Stimulated activated naive CD8-positive, alpha-beta T cell treated with anti-CD3 and anti-CD28 coated beads, Interleukin-15, Interleukin-2, amounts not matched to agents 100 U/mL and 50 U/mL, for 24 hours (primary cell): Measurements from ENCODE around the gene CUEDC1.

Experiments
- ATAC-seq: fragments of 150-1000 bp; cut with Tn5 transposase; one replicate; pipeline ENCODE4 v1.10.0; 2021
- DNase-seq: peaks from one replicate; pipeline ENCODE4 v3.0.0; 2021

CUEDC1 gene

DNA sequence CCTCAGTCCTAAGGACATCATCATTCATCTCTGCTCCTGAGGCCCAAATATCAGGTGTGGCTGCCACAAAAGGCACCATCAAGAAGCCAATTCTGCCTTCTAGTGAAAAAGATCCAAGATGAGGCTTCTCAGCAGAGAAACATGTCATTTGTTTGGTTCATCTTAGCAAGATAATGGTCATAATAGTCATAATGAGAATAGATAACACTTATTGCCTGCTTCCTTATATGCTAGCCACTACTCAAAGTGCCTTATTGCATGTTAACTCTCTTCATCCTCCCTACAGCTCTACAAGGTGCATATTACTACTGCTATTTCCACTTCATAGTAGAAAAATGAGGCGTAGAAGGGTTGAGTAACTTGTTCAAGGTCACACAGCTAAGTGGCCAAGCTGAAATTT is 60.4 kb downstream of the CUEDC1 start:
- DNase-seq (no peak), ATAC-seq (no peak)

DNA sequence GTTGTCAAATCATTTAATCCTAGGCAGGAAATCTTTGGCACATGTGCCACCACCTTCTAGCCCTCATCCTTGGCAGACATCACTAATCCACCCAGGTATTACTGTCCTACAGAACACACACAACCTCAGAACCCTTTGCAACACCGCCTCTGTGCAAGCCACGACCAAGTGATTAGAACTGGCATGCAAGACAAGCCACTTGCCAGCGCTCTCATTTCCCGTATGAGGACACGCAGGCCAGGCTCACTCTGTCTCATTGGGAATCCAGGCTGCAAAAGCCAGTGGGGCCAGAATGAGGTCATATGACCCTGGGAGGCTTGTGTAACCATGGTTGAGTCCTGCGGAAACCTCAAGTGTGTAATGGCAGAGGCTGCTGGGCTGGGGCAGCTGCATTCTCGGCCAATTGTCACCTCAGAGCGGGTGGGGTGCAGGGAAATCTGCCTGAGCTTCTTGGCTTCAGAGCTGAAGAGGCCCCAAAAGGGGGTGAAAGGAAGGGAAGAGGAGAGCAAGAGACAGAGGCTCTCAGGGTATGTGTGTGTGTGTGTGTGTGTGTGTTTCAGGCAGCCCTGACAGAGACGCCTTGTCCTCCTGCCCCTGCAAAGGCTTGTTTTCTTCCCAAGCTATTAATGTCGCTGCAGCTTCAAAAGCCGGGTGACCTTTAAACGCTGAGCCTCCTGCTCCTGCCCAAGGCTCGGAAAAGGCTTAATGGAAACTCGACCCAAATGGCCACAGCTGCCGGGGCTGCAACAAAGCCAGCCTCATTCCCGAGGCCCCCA is 62.2 kb downstream of the CUEDC1 start:
- DNase-seq = no peak
- no peak for ATAC-seq

DNA sequence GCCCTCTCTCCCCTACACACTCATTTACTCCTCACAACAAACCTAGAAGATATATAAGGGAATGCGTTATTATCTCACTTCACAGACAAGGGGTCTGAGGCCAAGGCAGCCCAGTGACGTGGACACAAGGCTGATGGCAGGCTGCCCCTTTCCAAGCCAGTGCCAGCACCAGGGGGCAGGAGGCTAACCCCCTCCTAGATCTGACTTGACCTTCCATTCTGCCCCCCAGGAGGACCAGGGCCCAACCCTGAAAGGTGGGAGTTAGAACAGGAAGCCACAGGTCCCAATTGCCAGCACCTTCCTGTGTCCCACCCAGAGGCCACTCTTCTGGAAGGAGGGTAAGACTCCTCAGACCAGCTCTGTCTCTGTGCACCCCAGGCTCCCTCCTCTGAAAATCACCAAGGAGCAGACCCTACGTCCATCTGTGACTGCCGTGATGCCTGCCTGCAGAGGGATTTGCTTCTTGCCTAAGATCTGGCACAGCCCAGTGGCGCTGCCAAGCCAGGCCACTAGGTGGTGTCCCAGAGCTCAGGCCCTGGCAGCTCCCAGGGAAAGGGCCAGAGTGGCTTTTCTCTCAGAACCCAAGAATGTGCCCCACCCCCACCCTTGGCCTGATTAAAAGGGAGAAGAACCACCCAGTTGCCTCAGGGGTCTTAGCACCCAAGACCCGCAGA is 62.9 kb downstream of the CUEDC1 start:
- DNase-seq (peak; percentile 88), ATAC-seq (peak; percentile 78)

DNA sequence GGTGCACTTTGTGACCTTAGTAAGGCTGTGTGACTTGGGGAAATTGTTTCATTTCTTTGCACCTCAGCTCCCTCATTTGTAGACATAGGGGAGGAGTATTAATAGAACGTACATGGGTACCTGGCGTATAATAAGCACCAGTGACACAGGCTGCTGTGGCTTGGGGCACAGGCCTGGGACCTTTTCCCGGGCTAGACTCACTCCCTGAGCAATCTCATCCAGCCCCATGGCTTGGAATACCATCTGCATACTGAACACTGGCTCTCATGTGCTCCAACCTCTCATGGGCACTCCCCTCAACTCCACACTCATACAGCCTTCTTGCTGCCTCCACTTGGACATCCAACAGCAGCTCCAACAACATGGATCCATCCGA is 64.4 kb downstream of the CUEDC1 start:
- DNase-seq = no peak
- no peak for ATAC-seq

DNA sequence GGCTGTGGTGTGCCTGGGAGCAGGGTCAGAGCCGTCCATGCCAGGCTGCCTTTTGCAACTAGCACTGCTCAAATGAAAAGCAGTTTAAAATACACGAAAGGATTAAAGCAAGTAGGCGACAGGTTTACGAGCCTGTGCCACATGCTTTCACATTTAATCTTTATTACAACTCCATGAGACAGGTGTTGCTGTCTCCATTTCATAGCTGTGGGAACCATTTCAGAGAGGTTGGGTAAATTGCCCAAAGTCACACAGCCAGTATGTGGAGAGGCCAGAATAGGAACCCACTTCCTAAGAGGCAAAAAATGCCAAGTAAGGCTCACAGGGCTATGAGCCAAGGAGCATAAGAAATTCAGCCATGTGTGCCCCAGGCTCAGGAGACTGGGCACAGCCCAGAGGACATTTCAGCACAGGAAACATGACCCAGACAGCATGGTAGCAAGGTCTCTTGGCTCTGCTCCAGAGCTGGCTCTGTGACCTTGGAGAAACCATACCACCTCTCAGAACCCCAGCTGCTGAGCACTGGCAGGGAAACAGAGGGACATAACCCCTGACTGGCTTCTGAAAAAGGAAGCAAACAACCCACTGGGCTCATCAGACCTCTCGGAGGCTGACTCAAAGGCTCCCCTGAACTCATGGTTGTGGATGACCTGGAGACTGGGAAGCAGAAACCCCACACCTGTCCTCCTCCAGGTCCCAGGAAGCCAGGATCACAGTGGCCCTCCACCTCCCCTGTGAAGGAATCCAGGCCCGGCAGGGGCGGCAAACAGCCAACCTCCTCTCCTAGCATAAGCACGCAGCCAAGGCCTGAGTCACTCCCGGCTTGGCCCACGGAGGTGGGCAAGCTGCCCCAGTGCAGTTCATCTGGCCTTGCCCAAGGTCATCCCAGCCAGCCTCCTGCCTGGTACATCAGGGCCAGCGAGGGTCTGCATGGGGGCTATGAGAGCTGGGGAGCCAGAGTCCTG is 65.0 kb downstream of the CUEDC1 start:
- DNase-seq (no peak), ATAC-seq (no peak)

DNA sequence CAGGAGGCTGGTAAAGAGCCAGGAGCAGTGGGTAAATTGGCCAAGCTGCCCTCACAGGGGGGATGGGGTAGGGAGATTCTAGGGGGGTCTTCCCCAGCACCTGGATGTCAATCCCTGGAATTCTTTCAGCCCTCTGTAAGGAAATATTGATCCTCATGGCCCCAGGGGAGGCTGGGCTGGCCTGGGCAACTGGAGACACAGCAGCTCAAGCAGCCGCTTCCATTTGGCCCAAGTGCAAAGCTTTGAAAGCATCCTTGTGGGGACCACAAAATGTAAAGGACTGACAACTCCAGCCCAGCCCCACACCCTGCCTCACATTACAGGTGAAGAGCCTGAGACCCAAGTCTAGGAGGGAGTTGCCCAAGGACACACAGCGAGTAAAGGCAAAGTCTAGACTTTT is 66.0 kb downstream of the CUEDC1 start:
- no peak for DNase-seq
- no peak for ATAC-seq

DNA sequence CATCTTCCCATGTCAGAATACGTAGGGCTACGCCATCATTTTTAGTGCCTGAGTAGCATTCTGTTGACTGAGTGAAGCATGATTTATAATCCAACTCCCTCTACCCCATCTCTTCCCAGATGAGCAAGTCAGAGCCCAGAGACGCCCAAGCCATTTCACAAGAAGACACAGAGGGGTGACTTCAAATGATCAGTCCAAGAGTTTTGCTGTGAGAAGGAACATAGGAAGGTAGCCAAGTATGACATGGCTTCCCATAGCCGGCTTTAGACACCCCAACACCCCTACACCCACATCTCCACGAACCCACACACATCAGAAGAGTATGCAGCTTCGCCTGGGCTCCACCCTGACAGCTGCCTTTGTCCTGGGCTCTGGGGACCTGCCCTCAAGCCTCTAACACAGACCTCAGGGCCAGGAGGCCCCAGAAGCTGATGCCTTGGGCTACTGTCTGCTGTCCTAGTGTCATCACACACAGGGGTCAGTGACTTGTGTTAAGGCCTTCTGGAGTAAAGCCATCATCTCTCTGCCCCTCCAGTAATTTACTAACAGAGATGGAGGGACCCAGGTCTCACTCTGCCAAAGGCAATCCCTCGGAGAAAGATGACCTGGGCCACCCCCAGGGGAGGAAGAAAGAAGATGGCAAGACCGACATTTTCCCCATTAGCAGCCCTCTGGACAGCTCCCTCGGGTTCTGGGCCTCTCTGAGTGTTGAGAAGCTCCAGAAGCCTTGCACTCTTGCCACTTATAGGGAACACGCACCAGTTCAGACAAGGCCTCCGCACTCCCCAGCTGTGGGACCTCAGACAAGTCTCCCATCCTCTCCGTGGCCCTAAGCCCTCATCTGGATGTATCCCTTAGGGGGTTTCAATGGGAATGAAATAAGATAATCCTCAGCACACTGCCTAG is 66.6 kb downstream of the CUEDC1 start:
- ATAC-seq (no peak), DNase-seq (no peak)

DNA sequence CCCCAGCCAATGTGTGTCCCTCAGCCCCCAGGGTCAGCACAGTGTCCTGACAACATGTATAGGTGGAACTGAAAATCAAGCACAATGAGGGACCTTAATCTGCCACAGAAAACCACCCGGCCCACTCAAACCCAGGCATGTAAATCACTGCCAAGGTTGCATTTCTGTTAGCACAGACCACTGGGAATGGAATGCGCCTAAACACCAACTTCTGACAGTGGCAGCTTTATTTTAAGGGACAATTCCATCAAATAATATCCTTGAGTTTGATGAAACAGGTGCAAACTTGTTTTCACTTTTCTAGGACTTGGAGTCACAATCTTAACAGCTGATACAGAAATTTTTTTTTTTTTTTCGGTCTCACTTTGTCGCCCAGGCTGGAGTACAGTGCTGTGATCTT is 68.1 kb downstream of the CUEDC1 start:
- no peak for ATAC-seq
- no peak for DNase-seq

DNA sequence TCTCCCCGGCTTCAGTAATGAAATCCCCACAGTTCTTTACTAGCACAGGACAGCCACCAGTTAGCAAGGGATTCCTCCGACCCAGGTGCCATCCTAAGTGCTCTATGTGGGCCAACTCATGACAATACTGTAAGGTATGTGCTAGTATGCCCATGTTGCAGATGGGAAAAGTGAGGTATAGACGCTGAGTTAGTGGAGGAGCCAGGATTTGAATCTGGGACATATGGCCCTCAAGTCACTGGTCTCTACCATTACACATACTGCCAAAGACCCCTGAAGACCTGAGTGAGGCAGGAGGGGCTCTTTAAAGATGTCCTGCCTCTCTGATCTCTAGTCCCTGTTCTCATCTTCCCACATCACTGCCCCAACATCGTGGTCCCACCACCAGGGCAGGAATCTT is 69.2 kb downstream of the CUEDC1 start:
- no peak for ATAC-seq
- DNase-seq = no peak

DNA sequence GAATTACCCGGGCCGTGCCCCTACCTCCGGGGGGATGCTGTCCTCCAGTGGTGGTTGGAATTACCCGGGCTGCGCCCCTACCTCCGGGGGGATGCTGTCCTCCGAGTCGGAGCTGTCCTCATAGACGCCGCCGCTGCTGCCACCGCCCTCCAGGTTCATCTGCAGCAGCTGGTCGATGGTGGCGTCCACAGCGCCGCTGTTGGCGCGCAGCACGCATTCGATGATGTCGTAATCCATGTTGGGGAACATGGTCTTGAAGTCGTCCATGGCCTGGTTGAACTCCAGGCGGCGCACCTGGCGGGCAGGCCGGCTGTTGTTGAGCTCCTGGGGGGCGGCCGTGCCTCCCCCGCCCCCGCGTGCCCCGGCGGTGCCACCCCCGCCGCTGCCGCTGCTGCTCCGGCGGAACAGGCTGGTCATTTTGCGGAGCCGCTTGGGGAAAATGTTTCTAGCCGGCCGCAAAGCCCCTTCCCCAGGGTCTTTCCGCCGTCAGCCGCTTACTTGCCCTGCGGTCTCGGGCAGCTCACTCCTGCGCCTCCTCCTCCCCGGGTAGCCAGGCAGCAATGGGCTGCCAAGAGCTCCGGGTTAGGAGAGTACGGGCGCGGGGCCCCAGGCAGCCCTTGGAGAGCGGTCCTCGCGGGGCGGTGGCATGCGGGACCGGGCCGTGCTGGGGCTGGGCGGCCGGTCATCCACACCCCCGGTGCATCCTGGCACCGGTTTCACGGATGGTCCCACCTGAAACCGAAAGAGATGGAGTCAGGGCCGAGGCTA is 69.9 kb downstream of the CUEDC1 start:
- ATAC-seq = no peak
- no peak for DNase-seq

DNA sequence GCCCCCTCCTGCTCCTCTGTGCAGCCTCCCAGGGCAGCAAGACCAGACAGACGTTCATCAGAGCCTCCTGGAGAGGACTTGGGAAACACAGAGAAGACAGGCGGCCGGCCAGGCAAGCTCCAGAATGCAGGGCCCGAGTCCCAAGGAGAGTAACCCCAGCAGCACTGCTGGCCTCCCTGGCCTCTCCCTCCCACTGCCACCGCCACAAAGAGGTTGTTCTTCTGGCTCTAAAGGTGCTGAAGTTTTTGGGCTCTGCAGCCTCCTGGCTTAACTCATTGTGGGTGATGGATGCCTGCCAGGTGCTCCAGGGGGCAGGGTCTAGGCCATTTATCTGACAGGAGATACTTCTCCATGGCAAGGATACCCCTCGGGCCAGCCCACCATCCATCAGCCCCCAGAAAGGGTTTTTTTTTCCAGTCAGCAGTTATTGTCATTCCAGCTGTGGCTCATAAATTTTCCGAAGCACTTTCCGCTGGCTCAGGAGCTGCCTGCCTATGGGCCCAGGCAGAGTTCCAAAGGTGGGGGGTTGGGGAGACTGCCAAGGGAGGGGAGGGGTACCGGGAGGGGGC is 73.3 kb downstream of the CUEDC1 start:
- ATAC-seq (no peak), DNase-seq (no peak)

DNA sequence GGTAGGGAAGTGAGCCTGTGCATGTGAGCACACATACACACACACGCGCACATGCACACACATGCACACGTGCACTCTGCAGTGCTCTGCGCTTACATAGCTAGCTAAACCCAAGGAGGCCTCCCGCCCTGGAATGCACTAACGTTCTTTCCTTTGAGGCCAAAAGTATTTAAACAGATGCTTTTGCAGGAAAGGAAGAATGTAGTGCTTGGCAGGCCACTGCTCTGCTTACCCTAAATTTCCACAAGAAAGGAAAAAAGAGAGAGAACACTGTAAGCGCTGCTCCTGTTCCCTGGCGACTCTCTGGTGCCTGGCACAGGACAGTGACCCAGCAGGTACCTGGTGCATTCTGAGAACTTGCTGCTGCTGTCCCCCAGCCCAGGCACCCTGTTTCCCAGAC is 74.1 kb downstream of the CUEDC1 start:
- no peak for DNase-seq
- ATAC-seq = no peak

DNA sequence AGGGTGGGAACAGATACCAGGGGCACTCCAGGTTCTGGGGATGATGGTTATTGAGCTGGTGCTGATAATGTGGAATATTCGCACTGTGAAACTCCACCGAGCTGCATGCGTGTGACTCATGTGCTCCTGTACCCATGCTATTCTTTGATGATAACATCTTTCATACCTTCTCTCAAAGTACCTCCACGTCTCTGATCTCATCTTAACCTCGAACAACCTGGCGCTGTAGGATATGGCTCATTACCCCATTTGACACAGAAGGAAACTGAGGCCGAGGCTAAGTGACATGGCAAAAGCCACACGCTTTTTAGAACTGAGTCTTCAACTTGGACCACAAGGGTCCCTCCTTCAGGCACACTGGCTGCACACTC is 75.1 kb downstream of the CUEDC1 start:
- no peak for DNase-seq
- peak; percentile 91 for ATAC-seq

DNA sequence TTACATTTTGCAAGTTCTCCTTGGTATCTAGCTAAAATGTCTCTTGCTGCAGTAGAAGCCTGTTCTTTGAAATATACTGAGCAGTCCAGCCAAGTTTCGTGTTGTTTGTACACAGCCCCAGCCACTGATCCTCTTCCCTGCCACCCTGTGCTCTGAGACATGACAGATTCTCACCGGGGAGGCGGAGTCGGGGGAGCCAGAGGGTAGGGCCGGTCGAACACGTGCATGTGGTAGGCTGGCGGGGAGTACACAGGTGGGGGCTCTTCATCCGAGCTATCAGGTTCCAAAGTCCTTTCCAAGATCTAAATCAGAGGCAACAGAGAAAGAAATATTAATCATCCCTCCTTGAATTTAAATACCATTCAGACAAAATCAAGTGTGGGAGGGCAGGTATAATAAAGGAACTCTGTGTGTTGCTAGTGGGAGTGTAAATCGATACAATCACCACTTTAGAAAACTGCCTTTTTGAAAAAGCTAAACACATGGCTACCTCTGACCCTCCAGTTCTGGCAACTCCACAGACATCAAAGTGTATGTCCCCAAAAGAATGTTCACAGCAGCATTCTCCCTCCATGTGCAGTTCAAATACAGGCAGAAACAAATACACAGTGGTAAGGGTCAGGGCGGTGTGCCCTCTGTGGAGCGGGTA is 75.7 kb downstream of the CUEDC1 start:
- DNase-seq (no peak), ATAC-seq (peak; percentile 9)

DNA sequence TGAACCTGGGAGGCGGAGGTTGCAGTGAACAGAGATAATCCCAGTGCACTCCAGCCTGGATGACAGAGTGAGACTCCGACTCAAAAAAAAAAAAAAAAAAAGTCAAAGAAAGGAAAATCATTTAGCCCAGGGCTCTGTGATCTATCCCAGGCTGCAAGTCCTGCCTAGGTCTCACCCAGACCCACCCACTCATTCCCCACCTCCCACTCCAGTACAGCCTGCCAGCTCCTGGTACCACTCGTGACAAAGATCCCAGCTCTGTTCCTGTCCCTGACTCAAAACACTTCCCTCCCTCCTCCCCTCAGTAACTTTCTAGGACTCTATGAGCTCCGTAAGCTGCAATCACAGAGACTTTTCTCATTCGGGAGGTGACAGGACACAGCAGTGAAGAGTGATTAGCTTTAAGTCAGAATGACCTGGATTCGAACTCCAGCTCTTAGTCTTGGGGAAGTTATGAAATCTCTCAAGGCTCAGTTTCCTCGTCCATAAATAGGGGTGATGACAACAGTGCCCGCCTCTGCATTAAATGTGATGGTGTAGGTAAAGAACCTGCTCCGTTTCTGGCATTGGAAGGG is 77.3 kb downstream of the CUEDC1 start:
- DNase-seq = no peak
- ATAC-seq = no peak

DNA sequence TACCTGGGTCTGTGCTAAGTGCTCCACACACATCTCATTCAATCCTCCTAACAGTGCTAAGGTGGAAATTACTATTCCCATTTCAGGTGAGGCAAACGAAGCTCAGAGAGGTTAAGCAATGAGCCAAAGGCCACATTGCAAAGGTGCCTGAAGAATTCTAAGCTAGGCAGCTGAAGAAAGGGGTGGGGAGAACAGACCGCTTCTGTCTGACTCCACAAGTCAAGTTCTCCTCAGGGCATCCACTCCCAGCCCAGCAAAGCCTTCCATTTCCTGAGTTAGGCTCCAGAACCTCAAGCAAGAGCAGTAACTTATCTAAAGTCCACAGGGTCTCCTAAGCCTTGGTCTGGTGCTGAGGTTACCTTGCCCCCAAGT is 78.4 kb downstream of the CUEDC1 start:
- no peak for ATAC-seq
- no peak for DNase-seq

DNA sequence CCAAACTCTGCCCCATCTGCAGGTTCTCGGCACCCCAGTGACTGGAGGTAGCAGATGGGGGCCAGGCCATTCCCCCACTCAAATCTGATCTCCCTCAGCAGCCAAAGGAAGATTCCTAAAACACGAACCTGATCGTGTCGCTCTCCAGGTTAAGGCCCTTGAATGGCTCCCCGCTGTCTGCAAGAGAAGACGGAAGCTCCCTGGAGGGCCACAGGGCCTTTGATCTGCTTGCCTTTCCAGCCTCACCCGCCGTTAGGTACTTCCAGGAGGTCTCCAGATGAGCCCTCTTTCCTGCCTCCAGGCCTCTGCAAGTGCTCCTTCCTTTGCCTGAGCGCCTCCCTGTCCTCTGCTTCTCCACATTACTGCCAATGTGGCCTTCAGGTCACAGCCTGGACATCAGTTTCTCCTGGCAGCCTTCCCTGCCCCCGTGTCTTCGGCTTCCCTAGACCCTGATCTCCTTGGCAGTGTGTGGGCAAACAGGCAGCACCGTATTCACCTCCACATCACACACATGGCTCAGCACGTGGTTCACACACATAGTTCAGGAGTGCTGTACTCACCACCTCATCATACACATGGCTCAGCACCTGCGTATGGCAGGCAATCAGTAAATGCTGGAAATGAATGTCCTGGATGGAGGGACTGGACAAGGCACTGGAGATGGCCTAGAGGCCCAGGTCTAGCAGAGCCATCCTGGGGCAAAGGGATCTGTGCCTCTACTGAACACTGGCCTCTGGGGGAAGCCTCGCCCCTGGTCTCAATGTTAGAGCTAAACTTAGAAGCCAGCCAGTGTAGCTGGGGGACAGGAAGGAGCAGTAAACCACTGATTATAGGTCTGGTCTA is 79.0 kb downstream of the CUEDC1 start:
- ATAC-seq (no peak), DNase-seq (no peak)

DNA sequence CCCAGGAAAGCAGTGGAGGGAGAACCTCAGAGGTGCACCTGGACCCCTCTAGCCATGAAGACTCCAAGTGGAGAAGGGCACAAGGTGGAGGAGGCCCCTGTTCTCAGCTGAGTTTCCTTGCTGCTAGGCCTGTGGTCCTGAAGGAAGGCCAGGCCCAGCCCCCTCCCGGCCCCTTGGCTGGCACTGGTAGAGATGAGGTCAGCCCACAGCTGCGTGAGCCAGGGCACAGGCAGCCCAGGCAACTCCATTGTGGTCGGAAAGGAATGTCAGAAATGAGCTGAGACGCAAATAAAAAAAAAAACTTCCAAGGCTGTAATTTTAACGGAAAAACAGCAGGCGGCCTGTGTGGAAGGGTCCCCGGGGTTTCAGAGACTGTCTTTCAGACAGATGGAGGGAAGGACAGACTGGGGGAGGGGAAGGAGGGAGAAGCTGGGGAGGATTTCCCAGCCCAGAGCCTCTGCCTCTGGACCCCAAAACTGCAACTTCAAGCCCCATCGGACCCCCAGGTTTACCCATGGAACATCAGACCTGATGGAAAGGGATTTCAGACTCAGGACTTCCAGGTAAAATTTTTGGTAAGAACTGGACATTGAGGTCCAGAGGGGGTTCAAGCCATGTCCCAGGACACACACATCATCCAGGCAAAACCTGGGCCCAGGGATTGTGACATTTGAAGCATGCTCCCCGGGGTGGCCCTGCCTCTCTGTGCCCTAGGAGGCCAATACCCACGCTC is 79.8 kb downstream of the CUEDC1 start:
- ATAC-seq (no peak), DNase-seq (no peak)
